GM12878 (cell line): ENCODE measurements around the gene C1orf35. TPM values are rescaled to one million over a fixed set of nuclear protein-coding genes. Genes with fewer than 3 reads are reported as not detected.

Source experiments
- ATAC-seq: fragments of 200-7000 bp; cut with Tn5 transposase; 3 replicates; pipeline ENCODE4 v1.9.1; 2020; ENCODE audit warnings: mild to moderate bottlenecking, moderate library complexity
- BruUV-seq: library from RNA; stranded (reverse); fragments of 400-500 nt; replicated peaks from 2 replicates; lab custom pipeline; 2021; lab: Mats Ljungman, UMichigan
- CTCF ChIA-PET: fragments of 300-600 bp; sonication (Branson Sonifier 250); formaldehyde crosslinking; extraction: SDS; loops from one replicate; lab custom pipeline; 2021; ENCODE audit warnings: inconsistent platforms; lab: Yijun Ruan, JAX
- POLR2A ChIA-PET: fragments of 350-600 bp; formaldehyde crosslinking; extraction: SDS; loops from one replicate; lab custom pipeline; 2021; ENCODE audit warnings: inconsistent platforms; lab: Charles Lee
- RAD21 ChIA-PET: fragments of 300-600 bp; sonication (Branson Sonifier 250); formaldehyde crosslinking; loops from one replicate; lab custom pipeline; 2023; ENCODE audit warnings: antibody characterized with exemption; ENCODE audit not compliant: unreplicated experiment; lab: Charles Lee
- SMC1A ChIA-PET: fragments of 300-600 bp; sonication (Branson Sonifier 250); formaldehyde crosslinking; loops from one replicate; lab custom pipeline; 2023; ENCODE audit not compliant: unreplicated experiment, uncharacterized antibody; lab: Charles Lee
- DNase-seq: peaks from one replicate; pipeline ENCODE4 v3.0.0-alpha.2; 2011; ENCODE audit warnings: low read depth, low spot score
- FAIRE-seq: peaks from 3 replicates; lab custom pipeline; 2011; peaks lifted over from hg19 to GRCh38; lab: Jason Lieb, UNC
- H2AFZ ChIP-seq: 2 replicates; pipeline ENCODE4 v1.6.0; 2011; ENCODE audit warnings: low read depth, low read length, control low read depth; ENCODE audit not compliant: control insufficient read depth
- H3K27ac ChIP-seq: 2 replicates; pipeline ENCODE4 v1.5.1; 2011; ENCODE audit warnings: control low read depth; ENCODE audit not compliant: control insufficient read depth, insufficient read depth
- H3K27me3 ChIP-seq, 2 experiments: replicated peaks in 1 of 2; 2 replicates each; pipeline versions ENCODE4 v1.6.0 to v1.6.1; 2011; ENCODE audit warnings: low read length in 1 of 2; ENCODE audit not compliant: control insufficient read depth in 2 of 2, insufficient read depth in 2 of 2
- H3K36me3 ChIP-seq, 2 experiments: 2 replicates each; pipeline ENCODE4 v1.5.1; 2011; ENCODE audit warnings: low read length in 1 of 2; ENCODE audit not compliant: control insufficient read depth in 2 of 2, insufficient read depth in 2 of 2
- H3K4me1 ChIP-seq: 2 replicates; pipeline ENCODE4 v1.6.1; 2011; ENCODE audit warnings: mild to moderate bottlenecking, low read length, moderate library complexity, mixed read lengths; ENCODE audit not compliant: control insufficient read depth, insufficient read depth
- H3K4me2 ChIP-seq: 2 replicates; pipeline ENCODE4 v1.6.0; 2011; ENCODE audit warnings: control low read depth; ENCODE audit not compliant: control insufficient read depth, insufficient read depth
- H3K4me3 ChIP-seq: fragments of 200-600 bp; sonication (generic); 2 replicates; pipeline ENCODE4 v1.5.1; 2016
- H3K79me2 ChIP-seq: 2 replicates; pipeline ENCODE4 v1.6.0; 2011; ENCODE audit warnings: low read length; ENCODE audit not compliant: control insufficient read depth, insufficient read depth
- H3K9ac ChIP-seq: 2 replicates; pipeline ENCODE4 v1.8.0; 2011; ENCODE audit warnings: low read length, control low read depth, mixed read lengths; ENCODE audit not compliant: control insufficient read depth, insufficient read depth
- H3K9me3 ChIP-seq: replicated peaks from 3 replicates; pipeline ENCODE4 v1.5.1; 2011; ENCODE audit warnings: mild to moderate bottlenecking, low read length; ENCODE audit not compliant: control insufficient read depth, insufficient read depth
- H4K20me1 ChIP-seq: 2 replicates; pipeline ENCODE4 v1.6.0; 2011; ENCODE audit not compliant: control insufficient read depth, insufficient read depth
- ATF3 ChIP-seq: IDR thresholded peaks from 2 replicates; pipeline ENCODE4 v1.6.1; 2011; ENCODE audit warnings: low read depth, mild to moderate bottlenecking, low read length, moderate library complexity, borderline replicate concordance; ENCODE audit errors: extremely low read depth
- BHLHE40 ChIP-seq, 2 experiments: fragments of 450-650 bp in 1 of 2; IDR thresholded peaks; 2 replicates each; pipeline ENCODE4 v1.6.1; 2011 to 2017; ENCODE audit warnings: low read depth in 2 of 2, borderline replicate concordance in 1 of 2, improper control_type of control experiment in 1 of 2, low read length in 1 of 2, mild to moderate bottlenecking in 1 of 2
- CHD2 ChIP-seq: IDR thresholded peaks from 2 replicates; pipeline ENCODE4 v1.6.1; 2011; ENCODE audit warnings: low read depth, low read length, improper control_type of control experiment, borderline replicate concordance
- ETV6 ChIP-seq, 2 experiments: fragments of 450-650 bp in 1 of 2; IDR thresholded peaks in 1 of 2; conservative IDR thresholded peaks in 1 of 2; 2 replicates each; pipeline ENCODE4 v1.6.1; 2014; ENCODE audit warnings: antibody characterized with exemption in 1 of 2, borderline replicate concordance in 1 of 2, low read depth in 1 of 2, mild to moderate bottlenecking in 1 of 2, moderate library complexity in 1 of 2
- FOXK2 ChIP-seq: fragments of 450-650 bp; IDR thresholded peaks from 2 replicates; pipeline ENCODE4 v1.6.1; 2017; ENCODE audit warnings: mild to moderate bottlenecking, moderate library complexity
- IRF4 ChIP-seq: IDR thresholded peaks from 2 replicates; pipeline ENCODE4 v1.6.1; 2011; ENCODE audit warnings: low read depth, low read length
- MEF2B ChIP-seq: fragments of 450-650 bp; IDR thresholded peaks from 2 replicates; pipeline ENCODE4 v1.6.1; 2018; ENCODE audit warnings: mild to moderate bottlenecking, moderate library complexity; ENCODE audit not compliant: partially characterized antibody, poor library complexity, severe bottlenecking
- MYC ChIP-seq: IDR thresholded peaks from 2 replicates; pipeline ENCODE4 v1.6.1; 2011; ENCODE audit warnings: mild to moderate bottlenecking, low read length, moderate library complexity, inconsistent platforms; ENCODE audit not compliant: insufficient read depth, insufficient replicate concordance, insufficient read length, severe bottlenecking
- NBN ChIP-seq: fragments of 450-650 bp; IDR thresholded peaks from 2 replicates; pipeline ENCODE4 v1.6.1; 2016
- SIX5 ChIP-seq: IDR thresholded peaks from 2 replicates; pipeline ENCODE4 v1.6.1; 2011; ENCODE audit warnings: mild to moderate bottlenecking, low read depth, low read length, moderate library complexity; ENCODE audit not compliant: severe bottlenecking
- ZNF24 ChIP-seq: fragments of 450-650 bp; IDR thresholded peaks from 2 replicates; pipeline ENCODE4 v1.6.1; 2017; ENCODE audit warnings: antibody characterized with exemption, mild to moderate bottlenecking
- ZNF274 ChIP-seq: IDR thresholded peaks from one replicate; pipeline ENCODE4 v1.8.0; 2011; ENCODE audit not compliant: insufficient read length, insufficient read depth
- ZNF592 ChIP-seq: fragments of 450-650 bp; IDR thresholded peaks from 2 replicates; pipeline ENCODE4 v1.6.1; 2017; ENCODE audit warnings: mild to moderate bottlenecking, moderate library complexity
- WGBS: methylation state at CpG from one replicate; pipeline ENCODE4 v1.1.6; 2016; ENCODE audit warnings: low lambda C conversion rate; ENCODE audit not compliant: insufficient replicate concordance, insufficient coverage; ENCODE audit errors: missing lambda C conversion rate; 5-methylcytosine and 5-hydroxymethylcytosine counted together
- in situ Hi-C: fragments of 300-500 bp; cut with MboI; formaldehyde crosslinking; loops from 9 replicates; pipeline ENCODE4 v1.14.3; 2018; ENCODE audit warnings: mixed read lengths
- intact Hi-C: fragments of 100-400 bp; cut with micrococcal nuclease; formaldehyde crosslinking; loops from one replicate; pipeline ENCODE4 v1.14.2; 2022; ENCODE audit not compliant: unreplicated experiment
- polyA plus RNA-seq, 11 experiments: library from polyadenylated mRNA; depleted of rRNA in 4 of 11; unstranded in 6 of 11; stranded (reverse) in 5 of 11; fragments of >200 nt; fragmentation: Nextera tagmentation in 4 of 11; fragmentation: Illumina TruSeq in 1 of 11; extraction: Ambion mirVana in 4 of 11; extraction: Trizol in 1 of 11; gene quantifications; 1 replicate in 1 of 11; 2 replicates in 10 of 11; pipeline versions ENCODE4 v1.2.1 to v1.2.3, GENCODE V29; 2011 to 2016; ENCODE audit warnings: inconsistent platforms in 2 of 11, missing spikeins in 2 of 11, low read depth in 1 of 11
- total RNA-seq, 4 experiments: library from RNA; depleted of rRNA in 3 of 4; stranded (reverse); fragments of >200 nt in 3 of 4; fragmentation: Illumina TruSeq in 1 of 4; extraction: Trizol in 1 of 4; gene quantifications; 2 replicates each; pipeline versions ENCODE4 v1.2.1 to v1.2.3, GENCODE V29; 2013 to 2021
- TF ChIP-seq, protein P1 (sequence below): fragments of 150-350 bp; IDR thresholded peaks from 2 replicates; pipeline ENCODE4 v1.6.1; 2016; ENCODE audit warnings: low read depth, low read length

The C1orf35 gene
- total and polyA plus RNA-seq, 10 of the 15 experiments (the other 5 are each of a cell fraction or from before 2014, with no cell fraction given), result 2.5 to 27.0 (median 10.6) TPM

GRCh38 chr1:228082214-228082917, 20.8 kb downstream of the C1orf35 start, which contains the start of gene ARF1:
Gene ARF1, plus strand, starts transcription at chr1:228082708. Its CDS starts 14,407 bp downstream, at chr1:228097115.
- peaks cover 79% of the 10 kb centered on the region for H3K79me2 ChIP-seq
- H3K9ac ChIP-seq, result peak within 1 kb of the TSS; percentile 99
- no peak for FAIRE-seq
- no peaks in the 10 kb centered on the region; a peak in 1 of 4 replicates for H3K36me3 ChIP-seq
- CTCF ChIA-PET, result interaction anchor here (0.6 to 1.6 kb wide), 6 partner anchors 42 to 959 kb away, joined by 3 to 4 read pairs (median 3); no protein-coding TSS in a partner anchor
- ATAC-seq, result peak; percentile 87
- no peaks in the 10 kb centered on the region for H3K27me3 ChIP-seq
- intact Hi-C loops, result loop anchor here (2.0 kb wide), 2 partner anchors 58 to 82 kb away; partner anchors contain the start of genes GUK1 and IBA57
- POLR2A ChIA-PET, result interaction anchor here (1.0 to 2.0 kb wide), 6 partner anchors 24 to 84 kb away, joined by 3 to 7 read pairs (median 4); partner anchors contain the start of gene MRPL55
- peak within 1 kb of the TSS; percentile 93 for H2AFZ ChIP-seq
- peak; percentile 60 for DNase-seq
- in situ Hi-C loops, result no loop called here
- H3K27ac ChIP-seq, result peak within 1 kb of the TSS; percentile 96
- peaks cover 31% of the 10 kb centered on the region for H4K20me1 ChIP-seq
- SMC1A ChIA-PET, result interaction anchor here (1.7 kb wide), 1 partner anchor 83 kb away, joined by 5 read pairs; no protein-coding TSS in a partner anchor
- H3K9me3 ChIP-seq, result no peaks in the 10 kb centered on the region
- H3K4me1 ChIP-seq, result peaks cover 32% of the 10 kb centered on the region
- RAD21 ChIA-PET, result interaction anchor here (1.2 to 1.4 kb wide), 2 partner anchors 46 to 55 kb away, joined by 4 to 5 read pairs; no protein-coding TSS in a partner anchor
- under 1% methylated on average over 57 of the region's 87 CpGs for WGBS
- peak within 1 kb of the TSS; percentile 94 for H3K4me2 ChIP-seq
- peak within 1 kb of the TSS; percentile 94 for H3K4me3 ChIP-seq
- no TSS peak for BruUV-seq
- TF ChIP-seq ATF3 (no peak), FOXK2 (no peak), MEF2B (no peak), IRF4 (no peak), ETV6 (conservative IDR thresholded peaks at IDR 0.05 in 1 of 2, IDR thresholded peaks at IDR 0.05 in 1 of 2; ENCODE audit: borderline replicate concordance in 1 of 2, low read depth in 1 of 2) (no peak), CHD2 (no peak), ZNF592 (0 out of 2 replicates have a peak, but pooled peaks have one; percentile 23), NBN (0 out of 2 replicates have a peak, but pooled peaks have one; percentile 25), MYC (peak; percentile 65), BHLHE40 (IDR thresholded peaks at IDR 0.05; ENCODE audit: borderline replicate concordance in 1 of 2, low read depth in 2 of 2, low read length in 1 of 2) (peak; percentile 9 to 51; a peak in 3 of 4 replicates), ZNF24 (no peak), ZNF274 (no peak), SIX5 (peak; percentile 36)
- TF ChIP-seq, protein P1, sequence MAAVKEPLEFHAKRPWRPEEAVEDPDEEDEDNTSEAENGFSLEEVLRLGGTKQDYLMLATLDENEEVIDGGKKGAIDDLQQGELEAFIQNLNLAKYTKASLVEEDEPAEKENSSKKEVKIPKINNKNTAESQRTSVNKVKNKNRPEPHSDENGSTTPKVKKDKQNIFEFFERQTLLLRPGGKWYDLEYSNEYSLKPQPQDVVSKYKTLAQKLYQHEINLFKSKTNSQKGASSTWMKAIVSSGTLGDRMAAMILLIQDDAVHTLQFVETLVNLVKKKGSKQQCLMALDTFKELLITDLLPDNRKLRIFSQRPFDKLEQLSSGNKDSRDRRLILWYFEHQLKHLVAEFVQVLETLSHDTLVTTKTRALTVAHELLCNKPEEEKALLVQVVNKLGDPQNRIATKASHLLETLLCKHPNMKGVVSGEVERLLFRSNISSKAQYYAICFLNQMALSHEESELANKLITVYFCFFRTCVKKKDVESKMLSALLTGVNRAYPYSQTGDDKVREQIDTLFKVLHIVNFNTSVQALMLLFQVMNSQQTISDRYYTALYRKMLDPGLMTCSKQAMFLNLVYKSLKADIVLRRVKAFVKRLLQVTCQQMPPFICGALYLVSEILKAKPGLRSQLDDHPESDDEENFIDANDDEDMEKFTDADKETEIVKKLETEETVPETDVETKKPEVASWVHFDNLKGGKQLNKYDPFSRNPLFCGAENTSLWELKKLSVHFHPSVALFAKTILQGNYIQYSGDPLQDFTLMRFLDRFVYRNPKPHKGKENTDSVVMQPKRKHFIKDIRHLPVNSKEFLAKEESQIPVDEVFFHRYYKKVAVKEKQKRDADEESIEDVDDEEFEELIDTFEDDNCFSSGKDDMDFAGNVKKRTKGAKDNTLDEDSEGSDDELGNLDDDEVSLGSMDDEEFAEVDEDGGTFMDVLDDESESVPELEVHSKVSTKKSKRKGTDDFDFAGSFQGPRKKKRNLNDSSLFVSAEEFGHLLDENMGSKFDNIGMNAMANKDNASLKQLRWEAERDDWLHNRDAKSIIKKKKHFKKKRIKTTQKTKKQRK, result no peak
